Measurements from ENCODE around the gene TECR.
"Not testable (repeated sequence)": the region's sequence is repeated elsewhere in the genome, so short reads cannot be mapped to it uniquely, and the experiment has no call there.

TECR gene

GRCh38 chr19:14529254-14530004 is at the start of gene TECR:
Gene TECR, plus strand, starts transcription at chr19:14529594. Its CDS starts 103 bp downstream, at chr19:14529697.
- DNase-seq: peak; percentile 100

GRCh38 chr19:14479975-14480699 is 49.3 kb upstream of the TECR start:
- DNase-seq: peak; percentile 81

GRCh38 chr19:14480700-14481079 is 48.7 kb upstream of the TECR start:
- DNase-seq: no peak

GRCh38 chr19:14482172-14482941 is 47.0 kb upstream of the TECR start:
- DNase-seq: no peak

- no peak for DNase-seq
Observed at GRCh38 chr19:14487370-14488125, 41.8 kb upstream of the TECR start.

GRCh38 chr19:14492756-14493337 is 36.5 kb upstream of the TECR start:
- no peak for DNase-seq

- DNase-seq: no peak
Observed at GRCh38 chr19:14494411-14494810, 35.0 kb upstream of the TECR start.

- DNase-seq: no peak
Observed at GRCh38 chr19:14494910-14495671, 34.3 kb upstream of the TECR start.

- no peak for DNase-seq
Observed at GRCh38 chr19:14495672-14496028, 33.7 kb upstream of the TECR start.

- peak; percentile 89 for DNase-seq
Observed at GRCh38 chr19:14496029-14496833, 33.2 kb upstream of the TECR start, which contains the start of gene GIPC1. Gene GIPC1, minus strand, starts transcription at chr19:14496127. Its CDS starts 13,151 bp downstream, at chr19:14482976.

- DNase-seq: no peak
Observed at GRCh38 chr19:14496834-14497227, 32.6 kb upstream of the TECR start.

- no peak for DNase-seq
Observed at GRCh38 chr19:14497228-14497921, 32.0 kb upstream of the TECR start.

GRCh38 chr19:14502334-14503092 is 26.9 kb upstream of the TECR start:
- DNase-seq: no peak

GRCh38 chr19:14503285-14503684 is 26.1 kb upstream of the TECR start:
- DNase-seq: no peak

- not testable (repeated sequence) for DNase-seq
Observed at GRCh38 chr19:14504575-14504974, 24.8 kb upstream of the TECR start.

- DNase-seq: peak; percentile 83
Observed at GRCh38 chr19:14505488-14506239, 23.7 kb upstream of the TECR start.

GRCh38 chr19:14507704-14508542 is 21.5 kb upstream of the TECR start:
- DNase-seq: no peak
